Hepatocyte (in vitro differentiated cells): ENCODE data around the gene TRANK1. TPM values are rescaled to one million over a fixed set of nuclear protein-coding genes. Genes with fewer than 3 reads are reported as not detected.
"Not testable (repeated sequence)": the region's sequence is repeated elsewhere in the genome, so short reads cannot be mapped to it uniquely, and the experiment has no call there.

Source experiments
- DNase-seq: peaks from one replicate; pipeline ENCODE4 v3.0.0-alpha.2; 2016; ENCODE audit warnings: low spot score
- H2AFZ ChIP-seq: fragments of 200-600 bp; sonication (generic); 2 replicates; pipeline ENCODE4 v1.6.0; 2016; ENCODE audit warnings: antibody characterized with exemption, mild to moderate bottlenecking
- H3K27ac ChIP-seq: fragments of 200-600 bp; sonication (generic); 2 replicates; pipeline ENCODE4 v1.5.1; 2016; ENCODE audit warnings: mild to moderate bottlenecking
- H3K27me3 ChIP-seq: fragments of 200-600 bp; sonication (generic); 2 replicates; pipeline ENCODE4 v1.6.1; 2016
- H3K36me3 ChIP-seq: fragments of 200-600 bp; sonication (generic); replicated peaks from 2 replicates; pipeline ENCODE4 v1.5.1; 2016; ENCODE audit warnings: low read depth; ENCODE audit not compliant: insufficient read depth
- H3K4me1 ChIP-seq: fragments of 200-600 bp; sonication (generic); 2 replicates; pipeline ENCODE4 v1.5.1; 2016; ENCODE audit warnings: mild to moderate bottlenecking, moderate library complexity; ENCODE audit not compliant: insufficient read depth
- H3K4me2 ChIP-seq: fragments of 200-600 bp; sonication (generic); 2 replicates; pipeline ENCODE4 v1.6.0; 2016
- H3K4me3 ChIP-seq: fragments of 200-600 bp; sonication (generic); 2 replicates; pipeline ENCODE4 v1.5.1; 2016; ENCODE audit warnings: mild to moderate bottlenecking
- H3K79me2 ChIP-seq: fragments of 200-600 bp; sonication (generic); 2 replicates; pipeline ENCODE4 v1.6.0; 2017; ENCODE audit warnings: mild to moderate bottlenecking
- H3K9me2 ChIP-seq: fragments of 200-600 bp; sonication (generic); replicated peaks from 2 replicates; pipeline ENCODE4 v1.6.0; 2017; ENCODE audit warnings: mild to moderate bottlenecking; ENCODE audit not compliant: insufficient read depth
- H3K9me3 ChIP-seq: fragments of 200-600 bp; sonication (generic); 2 replicates; pipeline ENCODE4 v1.5.1; 2016; ENCODE audit warnings: low read depth, mild to moderate bottlenecking
- H4K20me1 ChIP-seq: fragments of 200-600 bp; sonication (generic); 2 replicates; pipeline ENCODE4 v1.6.0; 2016; ENCODE audit warnings: mild to moderate bottlenecking; ENCODE audit not compliant: insufficient read depth, poor library complexity, severe bottlenecking
- EZH2 ChIP-seq: fragments of 200-600 bp; sonication (generic); IDR thresholded peaks from 2 replicates; pipeline ENCODE4 v1.6.1; 2016; ENCODE audit warnings: antibody characterized with exemption, mild to moderate bottlenecking, borderline replicate concordance
- EZH2phosphoT487 ChIP-seq: fragments of 200-600 bp; sonication (generic); IDR thresholded peaks from one replicate; pipeline ENCODE4 v1.6.1; 2018; ENCODE audit warnings: antibody characterized with exemption, mild to moderate bottlenecking, low read depth, moderate library complexity; ENCODE audit not compliant: unreplicated experiment, severe bottlenecking
- WGBS: methylation state at CpG from one replicate; pipeline ENCODE4 v1.1.6; 2016; ENCODE audit warnings: low lambda C conversion rate; ENCODE audit errors: missing lambda C conversion rate; 5-methylcytosine and 5-hydroxymethylcytosine counted together
- polyA plus RNA-seq: library from polyadenylated mRNA; unstranded; fragments of >200 nt; fragmentation: Nextera tagmentation; extraction: Ambion mirVana; gene quantifications from 2 replicates; pipeline ENCODE4 v1.2.1, GENCODE V29; 2016
- total RNA-seq: library from RNA; depleted of rRNA; stranded (reverse); fragments of >200 nt; gene quantifications from 2 replicates; pipeline ENCODE4 v1.2.3, GENCODE V29; 2014
- TF ChIP-seq, protein P1 (sequence below): fragments of 200-600 bp; sonication (generic); IDR thresholded peaks from 2 replicates; pipeline ENCODE4 v1.5.1; 2016; ENCODE audit warnings: antibody characterized with exemption, mild to moderate bottlenecking; ENCODE audit not compliant: poor library complexity

Gene TRANK1
- total and polyA plus RNA-seq, 2 experiments from 2014 or later: 8.5 to 19.9 TPM

DNA sequence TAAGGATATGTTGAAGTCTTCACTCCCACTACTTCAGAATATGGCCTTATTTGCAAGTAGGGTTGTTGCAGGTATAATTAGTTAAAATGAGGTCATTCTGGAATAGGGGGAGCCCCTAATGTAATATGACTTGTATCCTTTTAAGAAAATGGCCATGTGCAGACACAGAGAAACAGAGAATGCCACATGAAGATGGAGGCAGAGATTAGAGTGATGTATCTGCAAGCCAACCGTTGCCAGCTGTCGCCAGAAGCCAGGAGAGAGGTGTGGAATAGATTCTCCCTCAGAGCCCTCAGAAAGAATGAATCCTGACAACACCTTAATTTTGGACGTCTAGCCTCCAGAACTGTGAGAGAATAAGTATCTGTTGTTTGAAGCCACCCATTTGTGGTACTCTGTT is 11.3 kb upstream of the TRANK1 start:
- no peak for TF ChIP-seq EZH2phosphoT487
- TF ChIP-seq, protein P1, sequence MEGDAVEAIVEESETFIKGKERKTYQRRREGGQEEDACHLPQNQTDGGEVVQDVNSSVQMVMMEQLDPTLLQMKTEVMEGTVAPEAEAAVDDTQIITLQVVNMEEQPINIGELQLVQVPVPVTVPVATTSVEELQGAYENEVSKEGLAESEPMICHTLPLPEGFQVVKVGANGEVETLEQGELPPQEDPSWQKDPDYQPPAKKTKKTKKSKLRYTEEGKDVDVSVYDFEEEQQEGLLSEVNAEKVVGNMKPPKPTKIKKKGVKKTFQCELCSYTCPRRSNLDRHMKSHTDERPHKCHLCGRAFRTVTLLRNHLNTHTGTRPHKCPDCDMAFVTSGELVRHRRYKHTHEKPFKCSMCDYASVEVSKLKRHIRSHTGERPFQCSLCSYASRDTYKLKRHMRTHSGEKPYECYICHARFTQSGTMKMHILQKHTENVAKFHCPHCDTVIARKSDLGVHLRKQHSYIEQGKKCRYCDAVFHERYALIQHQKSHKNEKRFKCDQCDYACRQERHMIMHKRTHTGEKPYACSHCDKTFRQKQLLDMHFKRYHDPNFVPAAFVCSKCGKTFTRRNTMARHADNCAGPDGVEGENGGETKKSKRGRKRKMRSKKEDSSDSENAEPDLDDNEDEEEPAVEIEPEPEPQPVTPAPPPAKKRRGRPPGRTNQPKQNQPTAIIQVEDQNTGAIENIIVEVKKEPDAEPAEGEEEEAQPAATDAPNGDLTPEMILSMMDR: no peak
- TF ChIP-seq EZH2: no peak
- Histone ChIP-seq H3K9me2 (no peaks in the 10 kb centered on the region), H4K20me1 (no peaks in the 10 kb centered on the region), H3K4me2 (no peak overlapping the region), H3K27ac (no peak overlapping the region), H2AFZ (no peak overlapping the region), H3K27me3 (no peaks in the 10 kb centered on the region), H3K4me1 (peaks cover 9% of the 10 kb centered on the region), H3K36me3 (no peaks in the 10 kb centered on the region), H3K9me3 (no peaks in the 10 kb centered on the region), H3K4me3 (no peak overlapping the region), H3K79me2 (no peaks in the 10 kb centered on the region)
- DNase-seq: no peak
- WGBS: 78% methylated on average over 3 of the region's 3 CpGs

DNA sequence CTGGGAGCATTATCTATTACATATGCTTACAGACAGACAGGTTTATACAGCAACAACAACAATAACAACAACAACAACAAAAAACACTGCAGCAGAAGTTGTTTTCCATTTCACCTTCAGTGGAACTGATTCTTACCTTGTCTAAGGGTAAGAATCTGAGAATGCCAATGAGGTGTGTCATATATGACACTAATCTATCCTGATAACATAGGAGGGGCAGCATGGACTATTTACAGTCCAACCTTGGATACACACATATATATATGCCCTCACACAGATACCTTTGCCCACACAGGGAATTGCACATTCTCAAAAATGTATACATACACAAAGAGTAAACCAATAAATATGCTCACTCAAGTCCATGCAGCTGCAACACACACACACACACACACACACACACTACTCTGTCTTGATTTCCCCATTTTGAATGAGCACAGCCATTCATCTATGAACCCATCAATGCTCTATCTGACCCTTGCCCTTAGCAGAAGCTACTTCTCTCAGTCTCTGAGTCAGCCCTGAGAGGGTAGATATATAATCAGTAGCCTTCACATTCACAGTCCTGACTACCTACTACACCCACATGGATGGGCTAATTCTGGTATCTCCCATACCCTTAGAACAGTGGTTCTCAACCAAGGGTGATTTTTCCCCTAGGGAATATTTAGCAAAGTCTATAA is 9.7 kb upstream of the TRANK1 start:
- no peak overlapping the region for H3K4me3 ChIP-seq
- no peaks in the 10 kb centered on the region for H3K9me2 ChIP-seq
- H3K9me3 ChIP-seq: no peaks in the 10 kb centered on the region
- no peaks in the 10 kb centered on the region for H3K36me3 ChIP-seq
- H3K27me3 ChIP-seq: no peaks in the 10 kb centered on the region
- no peaks in the 10 kb centered on the region for H3K79me2 ChIP-seq
- peak; percentile 42 for DNase-seq
- no peaks in the 10 kb centered on the region for H4K20me1 ChIP-seq
- no peak overlapping the region for H3K4me2 ChIP-seq
- H3K4me1 ChIP-seq: peaks cover 9% of the 10 kb centered on the region
- peak overlapping the region; percentile 76 for H3K27ac ChIP-seq
- TF ChIP-seq EZH2 (no peak), EZH2phosphoT487 (no peak)
- TF ChIP-seq, protein P1: no peak
- no peak overlapping the region for H2AFZ ChIP-seq

DNA sequence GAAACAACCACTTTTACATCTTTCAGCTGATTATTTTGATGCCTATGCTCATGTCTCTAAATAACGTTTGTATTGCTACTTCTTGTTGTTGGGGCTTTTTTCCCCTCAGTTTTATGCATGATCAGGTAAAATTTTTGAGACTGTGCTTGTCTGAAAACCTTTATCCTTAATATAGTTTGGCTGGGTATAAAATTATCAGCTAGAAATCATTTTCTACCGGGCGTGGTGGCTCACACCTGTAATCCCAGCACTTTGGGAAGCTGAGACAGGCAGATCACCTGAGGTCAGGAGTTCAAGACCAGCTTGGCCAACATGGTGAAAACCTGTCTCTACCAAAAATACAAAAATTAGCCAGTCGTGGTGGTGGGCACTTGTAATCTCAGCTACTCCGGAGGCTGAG is 3.0 kb upstream of the TRANK1 start:
- H3K36me3 ChIP-seq: not testable (repeated sequence)
- WGBS: 88% methylated on average over 5 of the region's 5 CpGs

DNA sequence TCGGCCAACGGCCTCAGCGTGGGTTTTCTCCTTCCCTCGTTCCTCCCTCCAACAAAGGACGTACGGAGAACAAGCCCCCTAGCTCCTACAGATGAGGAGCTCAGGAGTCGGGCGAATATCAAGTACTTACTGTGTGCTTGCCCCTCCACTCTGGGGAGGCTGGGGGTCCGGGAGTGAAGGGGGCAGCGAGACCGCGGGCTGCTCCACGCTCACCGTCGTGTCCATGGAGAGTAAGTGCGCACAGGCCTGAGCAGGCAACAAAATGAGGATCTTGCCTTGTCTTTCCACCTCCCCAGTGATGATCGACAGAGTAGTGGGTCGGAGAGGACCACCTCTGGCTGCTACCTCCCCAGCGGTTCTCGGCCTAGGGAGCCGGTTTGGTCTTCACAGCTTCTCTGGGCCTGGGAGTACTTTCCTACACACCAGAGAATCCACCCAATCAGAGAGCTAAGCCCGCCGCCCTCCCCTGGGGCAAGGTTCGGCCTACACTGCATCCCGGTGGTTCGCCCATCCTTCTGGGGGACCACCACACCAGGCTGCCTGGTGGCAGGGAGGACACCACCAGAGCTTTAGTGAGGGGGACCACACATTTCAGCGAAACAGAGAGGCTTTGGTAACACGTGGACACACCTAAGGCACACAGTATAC is 603 bp upstream of the TRANK1 start:
- WGBS: 93% methylated on average over 27 of the region's 28 CpGs
- Histone ChIP-seq H3K9me3 (no peaks in the 10 kb centered on the region), H3K27me3 (no peaks in the 10 kb centered on the region), H3K4me2 (peak overlapping the region; percentile 94), H4K20me1 (no peaks in the 10 kb centered on the region), H2AFZ (peak overlapping the region; percentile 96), H3K79me2 (peaks cover 27% of the 10 kb centered on the region), H3K4me3 (no peak overlapping the region), H3K9me2 (no peaks in the 10 kb centered on the region), H3K27ac (no peak overlapping the region), H3K4me1 (peaks cover 25% of the 10 kb centered on the region), H3K36me3 (no peaks in the 10 kb centered on the region)
- TF ChIP-seq, protein P1: no peak
- TF ChIP-seq EZH2phosphoT487 (no peak), EZH2 (no peak)
- no peak for DNase-seq

More for the DNA sequence above, 3.0 kb upstream of the TRANK1 start:
- not testable (repeated sequence) for H3K27me3 ChIP-seq, DNase-seq, H2AFZ ChIP-seq, H3K4me3 ChIP-seq, H3K4me1 ChIP-seq, H4K20me1 ChIP-seq, H3K9me3 ChIP-seq, H3K9me2 ChIP-seq, H3K27ac ChIP-seq, H3K4me2 ChIP-seq
- peaks cover 10% of the 10 kb centered on the region for H3K79me2 ChIP-seq
